Kasumi-1 (cell line): ENCODE measurements around the gene SEC14L2.

Experiments
- DNase-seq, 2 experiments: peaks; one replicate each; lab custom pipeline; 2025; lab: John Stamatoyannopoulos, UW

The SEC14L2 gene

DNA sequence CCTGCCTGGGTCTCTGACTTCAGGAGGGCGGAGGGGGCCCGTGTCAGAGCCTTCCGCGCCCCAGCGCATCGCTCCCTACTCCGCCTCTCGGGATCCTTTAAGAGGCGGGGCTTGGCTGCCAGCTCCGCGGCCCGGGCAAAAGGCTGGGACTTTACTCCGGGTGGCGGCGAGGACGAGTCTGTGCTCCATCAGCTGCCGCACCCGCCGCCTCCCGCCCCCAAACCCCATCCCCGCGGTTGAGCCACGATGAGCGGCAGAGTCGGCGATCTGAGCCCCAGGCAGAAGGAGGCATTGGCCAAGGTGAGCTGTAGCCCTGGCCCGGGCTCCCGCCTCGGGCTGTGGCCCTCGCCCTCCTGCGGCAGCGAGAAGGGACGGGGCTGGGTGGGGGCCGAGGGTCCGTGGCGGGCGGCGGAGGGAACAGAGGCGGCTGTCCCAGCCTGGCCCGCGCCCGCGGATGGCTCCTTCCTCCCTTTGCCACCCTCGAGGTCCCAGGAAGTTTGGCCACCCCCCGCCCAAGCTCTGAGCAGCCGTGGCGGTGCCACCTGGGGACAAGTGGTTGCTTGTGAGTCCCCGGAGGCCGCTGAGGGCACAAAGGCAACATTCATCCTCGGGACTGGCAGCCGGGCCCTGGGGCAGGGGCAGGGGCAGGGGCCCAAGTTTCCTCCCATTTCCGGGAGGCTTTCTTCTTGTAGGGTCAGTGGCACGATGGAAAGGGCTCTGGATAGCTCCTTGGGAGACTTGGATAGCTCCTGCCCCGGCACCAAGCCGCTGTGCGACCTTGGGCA is at the start of gene SEC14L2:
Gene SEC14L2, plus strand, starts transcription at position 148 of the 785 bp plus-strand sequence. Its CDS starts 99 bp downstream, at position 247.
- DNase-seq, result peak; percentile 14 to 42

DNA sequence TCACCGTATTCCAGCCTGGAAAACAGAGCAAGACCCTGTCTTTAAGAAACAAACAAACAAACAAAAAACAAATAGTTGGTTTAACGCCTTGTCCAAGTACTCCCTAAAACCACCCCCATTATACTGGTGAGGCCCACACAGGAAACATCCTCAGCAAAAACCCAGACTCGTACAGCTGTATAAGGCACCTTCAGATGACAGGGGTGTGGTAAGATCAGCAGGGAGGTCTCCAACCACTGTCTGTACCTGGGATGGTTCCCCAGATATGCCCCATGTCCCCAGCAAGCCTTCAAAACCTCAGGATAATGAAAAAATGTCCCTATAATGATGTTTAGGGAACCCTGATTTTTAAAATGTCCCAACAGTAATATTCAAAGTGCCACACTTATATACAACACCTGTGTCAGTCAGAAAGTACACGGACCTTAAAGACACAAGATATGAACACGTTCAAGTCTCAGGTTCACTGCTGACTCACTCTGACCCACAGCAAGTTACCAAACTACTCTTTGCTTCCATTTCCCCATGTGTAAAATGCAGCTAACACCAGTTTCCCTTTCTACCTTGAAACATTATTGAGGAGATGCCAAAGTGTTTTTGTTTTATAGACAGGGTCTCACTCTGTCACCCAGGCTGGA is 49.4 kb upstream of the SEC14L2 start:
- DNase-seq, result no peak

- no peak for DNase-seq
These were observed 48.4 kb upstream of the SEC14L2 start for GRCh38 chr22:30348404-30348803.

DNA sequence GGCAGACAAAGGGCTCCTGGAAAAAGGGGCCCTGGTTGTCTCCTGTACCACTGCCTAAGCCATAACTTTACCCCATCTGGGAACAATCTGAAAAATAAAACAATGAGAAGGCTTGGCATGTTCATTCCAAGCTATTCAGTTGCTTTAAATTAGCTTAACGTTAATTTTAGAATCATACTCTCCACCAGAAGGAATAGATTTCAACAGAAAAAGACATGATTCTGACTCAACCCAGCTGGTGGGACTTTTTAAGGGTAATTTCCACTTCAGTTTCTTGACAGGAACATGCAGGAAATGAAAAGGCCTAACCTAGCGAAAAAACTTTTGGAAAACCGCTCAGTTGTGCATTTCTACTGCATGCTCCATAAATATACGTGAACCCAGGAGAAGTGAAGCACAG is 48.0 kb upstream of the SEC14L2 start:
- no peak for DNase-seq

DNA sequence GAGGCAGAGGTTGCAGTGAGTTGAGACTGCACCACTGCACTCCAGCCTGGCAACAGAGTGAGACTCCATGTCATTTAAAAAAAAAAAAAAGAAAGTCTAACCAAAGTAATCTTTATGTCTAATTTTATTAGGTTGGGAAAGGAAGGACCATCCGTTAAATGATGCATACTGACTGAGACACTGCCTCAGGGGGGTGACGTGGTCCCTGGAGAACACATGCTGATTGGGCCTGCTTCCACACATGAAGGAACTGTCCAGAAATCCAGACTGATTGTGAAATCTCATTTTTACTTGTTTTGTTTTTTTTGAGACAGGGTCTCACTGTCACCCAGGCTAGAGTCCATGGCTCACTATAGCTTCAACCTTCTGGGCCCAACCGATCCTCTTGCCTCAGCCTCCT is 45.6 kb upstream of the SEC14L2 start:
- DNase-seq, result no peak

GRCh38 chr22:30354644-30355043 is 42.2 kb upstream of the SEC14L2 start:
- no peak for DNase-seq

DNA sequence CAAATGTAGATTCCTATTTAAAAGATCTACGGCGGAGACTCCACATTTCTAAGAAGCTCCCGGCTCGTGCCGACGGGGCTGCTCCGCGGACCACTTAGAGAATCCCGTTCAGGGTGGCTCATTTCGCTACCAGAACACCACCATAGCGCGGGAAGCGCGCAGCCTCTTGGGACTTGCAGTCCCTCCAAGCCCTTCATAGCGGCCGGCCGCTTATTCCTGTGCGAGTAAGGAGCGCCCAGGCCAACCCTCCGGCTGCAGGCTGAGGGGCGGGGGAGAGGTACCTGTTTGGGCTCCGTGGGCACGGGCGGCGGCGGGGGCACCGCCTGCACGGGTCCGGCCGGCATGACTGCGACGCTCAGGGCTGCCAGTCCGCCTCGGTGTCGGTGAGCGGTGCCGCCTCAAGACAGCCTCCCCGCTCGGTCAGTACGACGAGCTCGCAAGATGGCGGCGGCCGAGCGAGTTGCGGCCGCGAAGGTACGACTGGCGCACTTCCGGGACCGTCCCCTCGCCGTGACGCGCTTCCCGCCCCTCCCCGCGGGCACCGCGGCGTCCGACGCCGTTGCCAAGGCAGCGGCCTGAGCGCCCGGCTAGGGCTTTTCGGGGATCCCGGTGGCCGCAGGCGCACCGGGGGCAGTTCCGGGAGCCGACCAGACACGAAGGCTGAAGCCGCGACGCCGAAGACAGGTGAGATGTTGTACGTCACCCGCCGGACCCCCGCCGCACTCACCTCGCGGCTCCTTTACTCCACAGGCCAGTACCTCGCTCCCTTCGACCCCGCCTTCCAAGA is 40.2 kb upstream of the SEC14L2 start, which contains the start of the genes CCDC157 and SF3A1:
Gene CCDC157, plus strand, starts transcription at position 559 of the 787 bp plus-strand sequence. CDS start 8,994 bp downstream, outside the sequence.
Gene SF3A1, minus strand, starts transcription at position 446 of the 787 bp plus-strand sequence. Its CDS starts 102 bp downstream, at position 344.
- peak; percentile 69 to 76 for DNase-seq

GRCh38 chr22:30357236-30357570 is 39.6 kb upstream of the SEC14L2 start:
- DNase-seq, result peak in 1 of 2 experiments; percentile 54

DNA sequence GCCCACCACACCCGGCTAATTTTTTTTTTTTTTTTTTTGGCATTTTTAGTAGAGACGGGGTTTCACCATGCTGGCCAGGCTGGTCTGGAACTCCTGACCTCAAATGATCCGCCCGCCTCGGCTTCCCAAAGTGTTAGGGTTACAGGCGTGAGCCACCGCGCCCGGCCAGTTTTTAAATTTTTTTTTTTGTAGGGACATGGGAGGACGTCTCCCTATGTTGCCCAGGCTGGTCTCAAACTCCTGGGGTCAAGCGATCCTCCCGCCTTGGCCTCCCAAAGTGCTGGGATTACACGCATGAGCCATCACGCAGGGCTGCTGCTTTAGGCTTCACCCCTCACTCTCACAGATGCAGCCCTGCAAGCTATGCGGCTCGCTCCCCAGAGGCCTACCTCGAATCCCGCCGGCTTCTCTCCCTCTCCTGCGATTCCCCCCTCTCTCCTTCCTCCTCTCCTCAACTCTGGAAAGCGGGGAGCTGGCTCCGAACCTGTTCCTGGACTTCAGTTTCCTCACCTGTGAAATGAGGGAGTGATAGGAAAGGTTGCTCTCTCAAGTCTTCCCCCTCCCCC is 39.1 kb upstream of the SEC14L2 start:
- DNase-seq, result no peak

GRCh38 chr22:30358541-30358940 is 38.3 kb upstream of the SEC14L2 start:
- DNase-seq, result no peak

DNA sequence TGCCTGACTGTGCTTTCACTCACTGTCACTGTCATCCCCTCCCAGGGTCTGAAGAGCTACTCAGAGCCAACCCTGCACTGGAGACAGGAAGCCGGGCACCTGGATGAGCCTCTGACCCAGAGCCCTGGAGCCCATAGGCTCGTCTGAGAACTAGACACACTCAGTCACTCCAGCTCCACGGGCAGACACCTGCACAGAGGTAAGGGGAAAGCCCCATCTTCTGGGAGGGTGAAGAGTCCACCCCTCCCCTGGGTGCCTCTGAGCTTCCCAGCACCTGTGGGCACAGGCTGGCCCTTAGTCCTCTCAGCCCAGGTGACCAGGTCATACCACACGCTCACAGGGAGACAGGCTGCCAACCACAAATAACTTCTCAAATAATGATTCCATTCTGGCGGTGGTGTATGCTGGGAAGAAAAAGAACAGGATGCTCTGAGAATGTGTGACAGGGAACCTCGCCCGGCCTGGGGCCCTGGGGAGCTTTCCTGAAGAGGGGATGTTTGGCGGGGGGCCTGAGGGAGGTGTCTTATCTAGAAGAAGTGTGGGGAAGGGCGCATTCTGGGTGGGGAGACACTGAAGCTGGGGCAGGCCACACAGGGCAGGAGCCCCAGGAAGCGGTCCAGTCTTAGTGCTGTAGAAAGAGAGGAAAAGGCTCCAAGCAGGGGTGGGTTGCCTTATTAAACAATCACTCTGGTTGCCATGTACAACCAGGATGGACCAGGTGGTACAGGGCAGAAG is 34.7 kb upstream of the SEC14L2 start:
- no peak for DNase-seq

DNA sequence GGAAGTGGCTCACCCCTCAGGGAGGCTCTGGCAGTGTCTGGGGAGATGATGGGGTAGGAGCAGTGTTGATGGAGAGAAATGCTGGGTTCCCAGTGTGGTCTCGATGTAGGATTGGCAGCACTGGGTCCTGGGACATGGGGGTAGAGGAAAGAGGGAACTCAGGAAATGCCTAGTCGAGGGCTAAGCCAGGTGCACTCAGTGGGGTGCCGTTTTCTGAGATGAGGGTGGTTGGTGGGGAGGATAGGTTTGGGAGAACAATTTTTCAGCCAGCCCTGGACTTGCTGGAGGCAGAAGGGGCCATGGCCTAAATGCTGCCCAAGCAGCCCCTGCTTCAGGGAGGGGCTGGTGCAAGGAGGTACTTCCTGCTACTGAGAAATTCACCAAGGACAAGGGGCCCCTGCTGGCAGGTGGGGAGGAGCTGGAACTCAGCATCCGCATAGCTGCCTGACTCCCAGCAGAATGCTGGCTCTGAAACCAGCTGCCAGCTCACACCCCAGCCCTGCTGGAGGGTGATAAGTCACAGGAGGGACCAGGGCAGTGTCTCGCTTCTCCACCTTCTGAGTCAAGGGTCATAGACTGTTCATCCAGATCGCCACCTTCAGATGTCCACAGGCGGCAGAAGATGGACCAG is 34.1 kb upstream of the SEC14L2 start:
- no peak for DNase-seq

DNA sequence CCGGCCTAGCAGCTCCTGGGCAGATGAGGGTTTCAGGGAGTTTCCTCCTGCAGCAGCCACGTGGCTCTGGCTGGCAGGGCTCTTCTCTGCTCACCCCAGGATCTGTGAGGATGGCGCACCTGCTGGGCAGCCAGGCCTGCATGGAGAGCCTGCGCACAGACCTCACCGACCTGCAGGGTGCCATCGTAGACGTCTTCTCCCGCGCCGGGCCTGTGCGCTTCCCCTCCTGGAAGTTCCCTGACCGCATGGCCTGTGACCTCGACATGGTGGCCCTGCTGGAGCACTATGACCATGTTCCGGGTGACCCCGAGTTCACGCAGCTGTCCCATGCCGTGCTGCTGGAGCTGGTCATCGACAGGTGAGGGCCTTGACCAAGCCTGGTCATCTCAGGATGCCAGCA is 30.9 kb upstream of the SEC14L2 start:
- no peak for DNase-seq

- DNase-seq, result no peak
These were observed 28.4 kb upstream of the SEC14L2 start for GRCh38 chr22:30368420-30368819.

DNA sequence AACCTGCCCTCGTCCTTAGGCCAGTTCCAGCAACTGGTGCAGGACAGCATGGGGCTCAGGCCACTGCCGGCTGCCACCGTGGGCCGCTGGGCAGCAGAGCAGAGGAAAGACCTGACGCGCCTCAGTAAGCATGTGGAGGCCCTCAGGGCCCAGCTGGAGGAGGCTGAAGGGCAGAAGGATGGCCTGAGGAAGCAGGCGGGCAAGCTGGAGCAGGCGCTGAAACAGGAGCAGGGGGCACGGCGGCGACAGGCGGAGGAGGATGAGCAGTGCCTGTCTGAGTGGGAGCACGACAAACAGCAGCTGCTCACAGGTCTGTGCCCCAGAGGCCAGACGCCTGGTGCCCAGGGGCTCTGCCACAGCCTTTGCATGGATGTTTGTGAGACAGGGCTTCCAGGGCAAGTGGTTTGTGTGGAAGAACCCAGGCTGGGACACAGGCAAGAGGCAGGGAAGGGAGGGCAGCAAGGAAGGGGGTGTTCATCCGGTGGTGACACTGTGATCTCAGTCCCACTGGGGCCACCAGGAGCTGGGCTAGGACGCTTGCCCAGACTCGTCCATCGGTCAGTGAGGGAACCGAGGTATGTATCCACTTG is 26.1 kb upstream of the SEC14L2 start:
- DNase-seq, result no peak

DNA sequence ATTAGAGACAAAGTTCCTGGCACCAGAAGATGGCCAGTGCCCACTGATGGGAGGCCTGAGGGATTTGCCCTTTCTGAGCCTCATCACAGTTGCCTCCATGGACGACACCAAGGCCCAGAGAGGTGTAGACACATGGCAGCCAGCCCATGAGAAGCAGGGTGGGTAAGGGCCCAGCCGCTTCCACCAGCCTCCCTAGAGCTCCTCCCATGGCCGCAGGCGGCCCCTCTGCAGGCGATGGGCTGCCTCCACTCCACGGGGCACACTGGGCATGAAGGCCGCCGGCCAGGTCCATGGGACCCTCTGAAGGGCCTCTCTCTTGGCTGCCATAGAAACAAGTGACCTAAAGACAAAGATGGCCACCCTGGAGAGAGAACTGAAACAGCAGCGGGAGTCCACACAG is 25.5 kb upstream of the SEC14L2 start:
- DNase-seq, result no peak

- no peak for DNase-seq
These were observed 24.8 kb upstream of the SEC14L2 start for GRCh38 chr22:30371981-30372380.

GRCh38 chr22:30372915-30373314 is 23.9 kb upstream of the SEC14L2 start:
- peak; percentile 63 to 77 for DNase-seq

GRCh38 chr22:30373331-30374325 is 23.2 kb upstream of the SEC14L2 start:
- DNase-seq, result no peak
